ENCODE data around the gene CRACDL. TPM values are rescaled to one million over a fixed set of nuclear protein-coding genes. Genes with fewer than 3 reads are reported as not detected.

The CRACDL gene
- total and polyA plus RNA-seq, 2 donors (not counting 3 experiments of a cell fraction or from before 2014, with no cell fraction given): 0.92 to 6.3 TPM

DNA sequence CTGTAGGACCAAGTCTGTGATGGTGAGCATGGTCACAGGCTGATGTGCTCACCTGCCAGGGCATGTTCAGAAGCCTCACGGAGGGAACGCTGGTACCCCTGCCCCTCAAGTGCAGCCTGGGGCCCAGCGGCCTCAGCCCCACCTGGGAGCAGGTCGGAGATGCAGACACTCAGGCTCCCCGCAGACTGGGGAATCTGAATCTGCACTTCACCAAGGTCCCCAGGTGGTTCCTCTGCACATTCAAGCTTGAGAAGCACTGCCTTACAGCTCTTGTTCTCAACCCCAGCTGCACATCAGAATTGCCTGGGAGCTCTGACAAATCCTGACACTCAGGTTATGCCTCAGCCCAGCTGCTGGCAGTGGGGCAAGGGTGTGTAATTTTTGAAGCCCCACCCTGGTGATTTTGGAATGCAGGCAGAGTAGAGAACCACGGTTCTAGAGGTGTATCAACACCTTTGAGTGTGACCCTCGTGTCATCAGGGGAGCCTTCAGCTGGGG is 54.8 kb downstream of the CRACDL start:
- no peak for FAIRE-seq
- no peak overlapping the region for H3K4me2 ChIP-seq (ENCODE audit: insufficient read depth, low read length)
- H3K9me1 ChIP-seq (replicated peaks; ENCODE audit: control insufficient read depth, extremely low read depth, insufficient read depth, low read length): no peaks in the 10 kb centered on the region
- H3K4me1 ChIP-seq (ENCODE audit: control insufficient read depth, extremely low read depth, insufficient read depth, low read length): no peaks in the 10 kb centered on the region
- H3K9me3 ChIP-seq (replicated peaks; ENCODE audit: control insufficient read depth, insufficient read depth, low read length): no peaks in the 10 kb centered on the region
- no peaks in the 10 kb centered on the region for H3K36me3 ChIP-seq (ENCODE audit: control insufficient read depth in 2 of 2, extremely low read depth in 1 of 2, insufficient read depth in 2 of 2, low read length in 2 of 2)
- ChIA-PET CTCF (interaction anchor here (1.2 to 2.1 kb wide), 3 partner anchors 55 to 185 kb away, joined by 3 to 11 read pairs (median 4); partner anchors contain the start of gene CRACDL), POLR2A (no interaction called here)
- DNase-seq (ENCODE audit: low read depth, low spot score): no peak
- H2AFZ ChIP-seq (ENCODE audit: low read depth, low read length): no peak overlapping the region
- H4K20me1 ChIP-seq (replicated peaks; ENCODE audit: control insufficient read depth, extremely low read depth, insufficient read depth, low read length): no peaks in the 10 kb centered on the region
- no peaks in the 10 kb centered on the region for H3K79me2 ChIP-seq (ENCODE audit: control insufficient read depth, insufficient read depth, low read length)
- H3K9ac ChIP-seq (replicated peaks; ENCODE audit: extremely low read depth, insufficient read depth, low read length): no peak overlapping the region
- no peak overlapping the region for H3K4me3 ChIP-seq (replicated peaks in 1 of 3; ENCODE audit: insufficient read depth in 1 of 3, low read depth in 1 of 3, low read length in 3 of 3)
- BruUV-seq (replicated peaks): no TSS peak
- H3K27me3 ChIP-seq (ENCODE audit: control insufficient read depth in 2 of 2, insufficient read depth in 2 of 2, low read length in 2 of 2): peaks cover 0 to 4% of the 10 kb centered on the region in 2 experiments
- TF ChIP-seq, protein P1, sequence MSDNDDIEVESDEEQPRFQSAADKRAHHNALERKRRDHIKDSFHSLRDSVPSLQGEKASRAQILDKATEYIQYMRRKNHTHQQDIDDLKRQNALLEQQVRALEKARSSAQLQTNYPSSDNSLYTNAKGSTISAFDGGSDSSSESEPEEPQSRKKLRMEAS (IDR thresholded peaks at IDR 0.05; ENCODE audit: insufficient read depth, insufficient read length): no peak
- TF ChIP-seq EZH2 (IDR thresholded peaks at IDR 0.05; ENCODE audit: borderline replicate concordance, low read depth, low read length, severe bottlenecking) (no peak), POLR2A (IDR thresholded peaks at IDR 0.05; ENCODE audit: low read depth, low read length) (no peak), JUN (IDR thresholded peaks at IDR 0.05; ENCODE audit: borderline replicate concordance, insufficient read depth, insufficient read length, low read depth) (no peak), MYC (IDR thresholded peaks at IDR 0.05; ENCODE audit: low read depth, low read length) (no peak), CTCF (IDR thresholded peaks at IDR 0.05; ENCODE audit: extremely low read depth in 1 of 2, insufficient read depth in 1 of 2, low read depth in 1 of 2, low read length in 2 of 2) (no peak), GATA2 (IDR thresholded peaks at IDR 0.05; ENCODE audit: insufficient read depth, insufficient read length, low read depth, low read length) (no peak), POLR2AphosphoS5 (IDR thresholded peaks at IDR 0.05; ENCODE audit: insufficient read depth, low read depth, low read length) (no peak), FOS (IDR thresholded peaks at IDR 0.05; ENCODE audit: borderline replicate concordance, insufficient read depth, low read length) (no peak)
- H3K27ac ChIP-seq (ENCODE audit: insufficient read depth, low read depth, low read length): no peak overlapping the region
- dilution Hi-C loops (cut with MboI; ENCODE audit: extremely low pct_ligation_motif_present, low sequenced_read_pairs): no loop called here
- intact Hi-C loops (cut with micrococcal nuclease): no loop called here
